Stimulated activated CD8-positive, alpha-beta memory T cell treated with anti-CD3 and anti-CD28 coated beads, Interleukin-4, amount 100 ng/mL, for 1 hour (primary cell): ENCODE measurements around the gene CPLX3.

ENCODE experiments used
- DNase-seq, 2 donors: peaks; one replicate each; pipeline ENCODE4 v3.0.0-alpha.2; 2020; ENCODE audit warnings: low read depth in 2 of 2, low spot score in 1 of 2

Gene CPLX3

DNA sequence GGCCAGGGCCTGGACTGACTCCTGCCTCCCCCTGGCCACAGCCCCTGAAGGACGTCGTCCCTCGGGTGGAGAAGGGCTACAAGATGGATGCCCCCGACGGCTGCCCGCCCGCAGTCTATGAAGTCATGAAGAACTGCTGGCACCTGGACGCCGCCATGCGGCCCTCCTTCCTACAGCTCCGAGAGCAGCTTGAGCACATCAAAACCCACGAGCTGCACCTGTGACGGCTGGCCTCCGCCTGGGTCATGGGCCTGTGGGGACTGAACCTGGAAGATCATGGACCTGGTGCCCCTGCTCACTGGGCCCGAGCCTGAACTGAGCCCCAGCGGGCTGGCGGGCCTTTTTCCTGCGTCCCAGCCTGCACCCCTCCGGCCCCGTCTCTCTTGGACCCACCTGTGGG, 24.1 kb upstream of the CPLX3 start:
- DNase-seq: no peak

DNA sequence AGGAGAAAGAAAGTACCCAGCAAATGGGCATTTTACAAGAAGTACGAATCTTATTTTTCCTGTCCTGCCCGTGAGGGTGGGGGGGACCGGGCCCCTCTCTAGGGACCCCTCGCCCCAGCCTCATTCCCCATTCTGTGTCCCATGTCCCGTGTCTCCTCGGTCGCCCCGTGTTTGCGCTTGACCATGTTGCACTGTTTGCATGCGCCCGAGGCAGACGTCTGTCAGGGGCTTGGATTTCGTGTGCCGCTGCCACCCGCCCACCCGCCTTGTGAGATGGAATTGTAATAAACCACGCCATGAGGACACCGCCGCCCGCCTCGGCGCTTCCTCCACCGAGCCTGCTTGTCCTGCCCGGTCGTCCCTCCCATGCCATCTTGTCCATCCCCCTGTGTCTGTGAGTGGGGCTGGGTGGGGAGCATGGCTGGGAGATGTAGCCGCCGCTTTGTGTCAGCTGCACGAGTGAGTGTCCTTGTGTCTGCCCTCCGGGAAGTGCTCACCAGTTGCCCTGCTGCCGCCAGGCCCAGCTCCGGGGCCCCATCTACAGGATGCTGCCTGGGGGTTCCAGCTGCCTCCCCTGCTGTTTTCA, 23.5 kb upstream of the CPLX3 start:
- no peak for DNase-seq

DNA sequence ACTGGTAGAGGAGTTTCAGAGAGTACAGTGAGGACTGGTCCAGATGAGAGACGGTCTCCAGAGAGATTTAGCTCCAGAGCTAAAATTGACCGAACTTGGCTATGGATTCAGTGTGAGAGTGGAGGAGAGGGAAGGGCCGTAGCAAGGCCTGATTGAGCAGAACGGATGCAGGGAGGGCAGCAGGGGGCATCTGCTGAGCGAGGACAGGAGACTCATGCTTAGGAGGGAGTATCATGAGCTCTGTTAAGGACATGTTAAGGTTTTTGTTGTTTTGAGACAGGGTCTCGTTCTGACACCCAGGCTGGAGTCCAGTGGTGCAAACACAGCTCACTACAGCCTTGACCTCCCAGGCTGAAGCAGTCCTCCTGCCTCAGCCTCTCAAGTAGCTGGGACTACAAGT, 21.5 kb upstream of the CPLX3 start:
- DNase-seq: no peak

DNA sequence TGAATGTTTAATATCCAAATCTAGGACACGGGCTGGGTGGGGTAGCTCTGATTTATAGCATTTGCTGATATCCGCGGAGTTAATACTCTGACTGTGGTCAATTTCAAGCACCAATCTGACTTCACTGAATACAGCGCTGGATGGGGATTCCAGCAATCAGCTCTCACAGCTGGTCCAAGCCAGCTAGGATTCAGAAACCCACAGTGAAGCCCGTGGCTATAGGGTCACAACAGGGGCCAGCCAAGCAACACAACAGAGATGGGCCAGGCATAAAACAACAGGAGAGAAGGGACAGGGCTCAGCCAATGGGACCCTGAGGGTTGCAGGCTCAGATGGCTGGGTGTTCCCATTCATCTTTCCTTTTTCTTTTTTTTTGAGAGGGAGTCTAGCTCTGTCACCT, 19.1 kb upstream of the CPLX3 start:
- no peak for DNase-seq

DNA sequence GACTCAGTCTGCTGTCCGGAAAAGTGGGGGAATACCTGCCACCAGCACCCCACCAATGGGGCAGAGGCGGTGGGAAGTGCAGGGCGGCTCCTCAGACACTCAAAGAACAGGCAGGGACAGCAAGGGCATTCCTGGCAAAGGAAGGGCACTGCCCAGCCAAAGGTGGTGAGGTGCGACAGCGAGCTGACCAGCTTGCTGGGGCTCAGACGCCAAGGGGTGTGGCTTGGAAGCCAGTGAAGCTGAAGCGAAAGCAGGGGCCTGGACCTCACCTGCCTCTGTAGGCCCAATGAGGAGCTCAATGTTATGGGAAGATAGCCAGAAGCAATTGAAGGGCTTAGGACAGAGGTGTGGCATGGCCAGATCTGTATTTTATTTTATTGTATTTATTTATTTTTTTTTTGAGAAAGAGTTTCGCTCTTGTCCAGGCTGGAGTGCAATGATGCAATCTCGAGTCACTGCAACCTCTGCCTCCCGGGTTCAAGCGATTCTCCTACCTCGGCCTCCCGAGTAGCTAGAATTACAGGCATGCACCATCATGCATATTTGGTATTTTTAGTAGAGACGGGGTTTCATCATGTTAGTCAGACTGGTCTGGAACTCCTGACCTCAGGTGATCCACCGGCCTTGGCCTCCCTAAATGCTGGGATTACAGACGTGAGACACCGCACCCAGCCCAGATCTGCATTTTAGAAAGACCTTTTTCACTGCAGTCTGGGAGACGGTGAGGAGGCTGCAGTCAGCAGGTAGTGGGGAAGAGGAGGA, 18.2 kb upstream of the CPLX3 start:
- no peak for DNase-seq

DNA sequence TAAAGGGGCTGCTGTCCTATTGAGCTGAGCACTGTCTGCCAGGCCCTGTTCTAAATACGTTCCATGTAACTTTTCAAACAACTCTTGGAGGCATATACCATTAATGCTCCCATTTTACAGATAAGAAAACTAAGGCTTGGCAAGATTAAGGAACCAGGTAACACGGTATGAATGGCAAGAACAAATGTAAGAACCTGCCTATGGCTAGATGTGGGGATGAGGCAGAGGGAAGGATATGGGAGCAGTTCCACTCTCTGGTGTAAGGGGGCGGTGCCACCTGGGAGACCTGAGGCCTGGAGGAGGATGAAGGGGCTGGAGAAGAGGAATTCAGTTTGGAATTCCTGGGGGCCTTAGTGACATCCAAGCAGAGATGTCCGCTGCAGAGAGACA, 17.6 kb upstream of the CPLX3 start:
- DNase-seq: no peak

DNA sequence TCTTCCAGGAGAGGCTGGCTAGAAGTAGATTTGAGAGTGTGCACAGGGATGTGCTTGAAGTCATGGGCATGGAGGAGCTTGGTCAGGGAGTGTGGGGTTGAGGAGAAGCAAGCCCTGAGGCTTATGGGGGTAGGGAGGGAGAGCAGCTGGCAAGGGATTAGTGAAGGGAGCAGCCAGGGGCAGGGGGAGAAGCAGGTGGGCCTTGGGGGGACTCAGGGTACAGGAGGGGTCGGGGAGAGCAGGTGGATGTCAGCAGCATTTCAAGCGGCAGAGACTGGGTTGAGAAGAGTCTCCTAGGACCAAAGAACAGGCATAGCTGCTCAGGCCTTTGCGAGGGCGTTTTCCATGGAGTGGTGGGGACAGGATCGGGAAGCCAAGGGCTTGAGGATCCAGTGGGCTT, 17.2 kb upstream of the CPLX3 start:
- no peak for DNase-seq

DNA sequence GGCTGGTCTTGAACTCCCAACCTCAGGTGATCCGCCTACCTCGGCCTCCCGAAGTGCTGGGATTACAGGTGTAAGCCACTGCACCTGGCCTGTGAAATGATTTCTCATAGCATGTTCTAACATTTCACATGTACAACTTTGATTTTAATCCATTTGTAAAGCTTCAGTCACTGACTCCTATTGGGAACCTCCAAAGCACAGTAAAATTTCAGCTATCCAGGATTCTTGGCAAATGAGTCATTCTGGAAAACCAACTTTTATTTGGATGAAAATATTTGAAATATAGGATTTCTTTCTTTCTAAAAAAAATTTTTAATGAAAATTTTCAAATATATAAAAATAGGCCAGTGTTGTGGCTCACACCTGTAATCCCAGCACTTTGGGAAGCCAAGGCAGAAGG, 16.5 kb upstream of the CPLX3 start:
- no peak for DNase-seq

DNA sequence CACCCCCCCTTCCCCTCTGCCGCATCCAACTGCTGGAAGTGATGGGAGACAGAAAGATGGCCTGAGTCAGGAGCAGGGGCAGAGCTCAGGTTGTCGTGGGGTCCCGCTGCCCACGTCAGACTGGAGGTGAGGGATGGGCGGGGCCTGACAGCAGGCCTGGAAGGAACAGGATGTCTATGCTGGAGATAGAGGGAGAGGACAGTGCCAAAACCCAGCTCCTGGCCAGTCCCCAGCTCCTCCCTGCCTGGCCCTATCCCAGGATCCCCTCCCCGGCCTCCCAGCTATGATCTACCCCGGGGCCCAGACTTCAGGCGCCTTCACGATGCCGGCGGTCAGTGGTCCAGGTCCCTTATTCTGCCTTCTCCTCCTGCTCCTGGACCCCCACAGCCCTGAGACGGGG, 13.9 kb upstream of the CPLX3 start, which contains the start of gene LMAN1L:
TSS of gene LMAN1L (plus strand) at position 303 of the 400 bp plus-strand sequence. CDS start at position 323, 20 bp downstream.
- DNase-seq: no peak

DNA sequence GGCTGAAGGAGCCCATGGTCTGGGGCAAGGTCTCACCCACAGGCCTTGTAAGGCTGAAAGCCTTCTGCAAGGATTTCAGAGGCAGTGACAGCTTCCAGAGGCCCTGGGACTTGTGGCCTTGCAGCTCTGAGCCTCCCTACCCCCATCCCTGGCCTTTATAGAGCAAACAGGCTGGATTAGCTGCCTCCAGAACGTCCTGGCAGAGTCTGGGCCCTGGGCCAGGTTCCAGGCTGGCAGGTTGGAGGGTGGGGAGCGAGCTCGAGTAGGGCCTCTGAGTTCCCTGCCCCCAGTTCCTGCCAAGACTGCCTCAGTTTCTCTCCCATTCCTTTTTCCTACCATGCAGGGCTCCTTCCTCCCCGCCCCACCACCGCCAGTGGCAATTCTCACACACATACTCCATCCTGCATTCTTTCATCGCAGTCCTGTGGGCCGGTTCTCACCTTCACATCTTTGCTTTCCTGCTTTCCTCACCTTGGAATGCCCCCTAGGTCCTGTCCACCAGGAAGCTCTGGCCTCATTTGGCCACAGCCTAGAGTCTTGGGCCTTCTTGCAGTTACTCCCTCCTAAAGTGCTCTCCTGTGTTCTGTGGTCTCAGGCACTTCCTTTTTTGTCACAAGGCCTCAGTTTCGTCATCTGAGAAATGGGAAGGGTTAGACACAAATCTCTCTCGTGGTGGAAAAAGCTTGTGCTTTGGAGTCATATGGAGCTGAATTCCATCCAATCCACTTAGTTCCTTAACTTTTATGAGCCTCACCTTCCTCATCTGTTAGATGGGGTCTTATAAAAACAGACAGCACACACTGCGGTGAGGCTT, 11.1 kb upstream of the CPLX3 start:
- no peak for DNase-seq

DNA sequence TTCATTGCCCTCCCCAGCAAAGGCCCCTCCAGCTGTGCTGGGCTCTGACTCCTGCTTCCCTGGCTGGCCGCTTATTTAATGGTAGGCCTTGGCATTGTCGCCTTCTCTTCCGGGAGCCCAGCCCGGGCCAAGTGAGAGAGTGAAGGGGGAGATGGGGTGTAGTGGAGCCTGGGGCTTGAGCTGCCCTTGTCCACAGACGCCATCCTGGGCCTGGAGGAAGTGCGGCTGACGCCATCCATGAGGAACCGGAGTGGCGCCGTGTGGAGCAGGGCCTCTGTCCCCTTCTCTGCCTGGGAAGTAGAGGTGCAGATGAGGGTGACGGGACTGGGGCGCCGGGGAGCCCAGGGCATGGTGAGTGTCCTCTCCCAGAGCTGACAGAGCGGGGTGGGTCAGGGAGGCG, 10.5 kb upstream of the CPLX3 start:
- DNase-seq: no peak

DNA sequence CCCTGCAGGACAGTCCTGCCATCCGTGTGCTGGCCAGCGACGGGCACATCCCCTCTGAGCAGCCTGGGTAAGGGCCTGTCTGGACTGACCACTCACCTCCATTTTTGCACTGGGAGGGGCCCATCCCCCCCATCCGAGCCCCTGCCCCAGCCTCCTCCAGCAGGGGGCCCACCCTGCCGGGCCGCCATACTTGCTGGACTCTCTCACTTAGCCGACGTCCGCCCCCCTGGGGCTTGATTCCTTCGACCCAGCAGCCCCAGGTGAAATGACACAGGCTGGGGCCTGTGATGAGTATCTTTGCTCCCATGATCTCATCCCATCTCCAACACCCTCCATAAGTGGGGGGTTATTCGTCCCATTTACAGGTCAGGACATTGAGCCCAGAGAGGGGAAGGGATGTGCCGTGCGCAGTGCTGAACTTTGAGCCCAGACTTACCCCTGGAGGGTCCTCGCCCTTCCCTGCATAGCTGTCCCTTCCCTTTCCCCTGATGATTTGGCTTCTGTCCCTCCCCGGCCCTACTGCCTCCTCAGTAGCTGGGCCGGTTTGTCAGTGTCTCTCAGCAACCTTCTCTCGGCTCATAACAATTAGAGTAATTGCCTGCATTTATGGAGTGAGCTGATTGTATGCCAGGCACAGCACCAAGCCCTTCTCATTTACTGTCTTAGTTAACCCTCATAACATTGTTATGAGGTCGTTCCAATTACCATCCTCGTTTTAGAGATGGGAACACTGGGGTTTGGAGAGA, 9.6 kb upstream of the CPLX3 start:
- DNase-seq: no peak

DNA sequence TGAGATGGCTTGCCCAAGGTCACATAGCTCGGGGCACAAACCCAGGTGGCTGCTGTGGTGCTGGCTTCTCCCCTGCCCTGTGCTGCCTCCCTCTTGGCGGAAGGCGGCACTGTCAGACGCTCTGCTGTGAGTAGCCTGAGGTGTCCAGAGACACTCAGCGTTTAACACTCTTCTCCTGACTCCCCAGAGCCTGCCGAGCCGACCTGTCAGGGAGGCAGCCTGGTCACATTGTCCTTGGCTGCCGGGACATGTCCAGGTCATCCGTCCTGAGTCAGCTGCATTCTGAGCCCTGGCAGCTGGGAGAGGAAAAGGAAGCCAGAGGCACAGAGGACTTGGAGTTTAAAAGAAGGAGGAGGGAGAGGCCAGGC, 9.1 kb upstream of the CPLX3 start:
- no peak for DNase-seq

DNA sequence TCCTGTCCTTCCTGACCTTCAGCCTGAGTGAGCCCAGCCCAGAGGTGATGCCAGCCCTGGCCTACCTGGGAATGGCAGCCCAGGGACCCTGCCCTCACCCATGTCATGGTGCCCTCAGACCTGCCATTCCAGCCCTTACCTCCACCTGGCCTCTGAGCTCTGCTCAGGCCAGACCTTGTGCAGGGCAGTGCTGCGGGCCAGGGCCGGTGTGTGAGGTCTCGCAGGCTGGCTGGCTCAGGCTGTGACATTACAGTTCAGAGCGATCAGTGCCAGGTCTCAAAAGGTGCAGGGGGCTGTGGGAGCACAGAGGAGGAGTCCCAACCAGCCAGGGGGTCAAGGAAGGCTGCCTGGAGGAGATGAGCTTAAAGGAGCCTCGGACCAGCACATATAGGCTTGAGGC, 6.4 kb upstream of the CPLX3 start:
- no peak for DNase-seq

DNA sequence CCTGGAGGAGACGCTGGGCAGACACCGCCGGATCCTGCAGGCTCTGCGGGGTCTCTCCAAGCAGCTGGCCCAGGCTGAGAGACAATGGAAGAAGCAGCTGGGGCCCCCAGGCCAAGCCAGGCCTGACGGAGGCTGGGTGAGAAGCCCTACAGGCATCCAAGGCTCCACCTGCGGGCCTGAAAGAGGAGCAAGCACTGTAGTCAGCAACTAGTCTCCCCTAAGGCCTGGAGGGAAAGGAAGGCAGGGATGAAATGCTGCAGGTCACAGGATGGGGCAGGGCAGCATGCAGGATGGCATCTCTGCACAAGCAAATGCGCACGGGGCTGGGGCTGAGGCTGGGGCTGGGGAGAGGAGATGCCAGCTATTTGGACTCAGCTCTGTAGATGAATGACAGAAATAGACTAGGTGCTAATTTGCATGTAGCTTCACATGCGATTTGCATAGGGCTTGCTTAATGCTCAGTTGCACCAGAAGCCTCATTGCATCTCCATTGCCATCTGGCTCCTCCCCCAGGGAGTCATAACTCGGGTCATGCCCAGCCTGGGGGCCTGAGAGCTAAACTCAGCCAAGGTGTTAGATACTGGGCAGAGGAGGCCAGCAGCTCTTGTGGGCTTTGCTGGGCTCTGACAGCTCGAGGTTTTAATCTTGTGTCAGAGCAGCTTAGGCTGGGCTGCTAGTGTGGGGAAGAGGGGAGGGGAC, 5.2 kb upstream of the CPLX3 start:
- DNase-seq: no peak

DNA sequence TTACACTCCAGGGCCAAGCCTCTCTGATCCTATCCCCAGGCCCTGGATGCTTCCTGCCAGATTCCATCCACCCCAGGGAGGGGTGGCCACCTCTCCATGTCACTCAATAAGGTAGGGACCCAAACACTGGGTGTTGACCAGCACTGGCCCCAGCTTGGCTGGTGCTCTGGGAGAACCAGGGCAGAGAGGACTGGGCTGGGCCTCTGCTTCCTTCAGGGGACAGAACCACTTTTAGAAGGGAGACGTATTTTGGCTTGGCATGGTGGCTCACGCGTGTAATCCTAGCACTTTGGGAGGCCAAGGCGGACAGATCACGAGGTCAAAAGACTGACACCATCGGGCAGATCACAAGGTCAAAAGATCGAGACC, 4.7 kb upstream of the CPLX3 start:
- DNase-seq: no peak

DNA sequence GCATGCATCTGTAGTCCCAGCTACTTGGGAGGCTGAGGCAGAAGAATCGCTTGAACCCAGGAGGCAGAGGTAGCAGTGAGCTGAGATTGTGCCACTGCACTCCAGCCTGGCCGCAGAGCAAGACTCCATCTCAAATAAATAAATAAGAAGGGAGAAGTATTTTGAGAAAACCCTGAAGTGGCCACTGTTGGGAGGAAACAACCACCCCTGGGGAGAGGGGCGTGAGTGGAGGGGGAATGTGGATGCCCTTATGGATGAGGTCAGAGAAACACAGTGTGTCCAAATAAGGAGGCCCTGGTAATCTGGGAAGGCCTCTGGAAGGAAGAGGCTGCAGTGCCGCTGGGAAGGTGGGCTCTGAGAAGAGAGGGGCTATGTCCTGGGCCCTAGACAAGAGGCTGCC, 4.2 kb upstream of the CPLX3 start:
- no peak for DNase-seq

DNA sequence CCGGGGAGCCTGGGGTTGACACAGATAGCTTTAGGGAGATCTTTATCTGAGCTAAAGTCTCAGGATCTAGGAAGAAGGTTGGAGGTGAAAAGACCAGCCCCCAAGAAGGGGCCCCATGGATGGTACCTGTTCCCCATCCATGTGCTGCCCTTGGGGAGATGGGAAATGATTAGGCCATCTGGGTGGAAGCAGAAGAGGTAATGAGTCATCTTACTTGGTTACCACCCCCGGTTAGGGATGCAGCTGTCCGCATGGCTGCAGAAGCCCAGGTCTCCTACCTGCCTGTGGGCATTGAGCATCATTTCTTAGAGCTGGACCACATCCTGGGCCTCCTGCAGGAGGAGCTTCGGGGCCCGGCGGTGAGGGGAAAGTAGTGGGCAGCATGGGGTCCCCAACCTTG, 3.1 kb upstream of the CPLX3 start:
- no peak for DNase-seq

DNA sequence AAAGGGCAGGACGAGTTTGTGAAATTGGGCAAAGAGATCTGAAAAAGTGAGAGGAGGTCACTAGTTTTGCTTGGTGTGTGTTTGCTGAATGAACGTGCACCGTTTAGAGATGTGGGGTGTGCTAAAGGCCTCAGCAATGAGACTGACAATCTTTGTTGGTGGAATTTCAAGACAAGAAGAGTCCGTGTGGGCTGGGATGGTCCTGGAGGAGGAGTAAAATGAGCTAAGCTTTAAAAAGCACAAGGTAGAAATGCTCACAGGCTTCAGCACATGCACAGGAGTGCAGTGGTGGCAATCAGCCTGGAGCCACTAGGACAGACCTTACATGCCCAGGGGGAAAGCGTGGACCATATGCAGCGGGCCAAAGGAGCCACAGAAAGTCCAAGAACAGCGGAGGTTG, 1.5 kb upstream of the CPLX3 start:
- no peak for DNase-seq

DNA sequence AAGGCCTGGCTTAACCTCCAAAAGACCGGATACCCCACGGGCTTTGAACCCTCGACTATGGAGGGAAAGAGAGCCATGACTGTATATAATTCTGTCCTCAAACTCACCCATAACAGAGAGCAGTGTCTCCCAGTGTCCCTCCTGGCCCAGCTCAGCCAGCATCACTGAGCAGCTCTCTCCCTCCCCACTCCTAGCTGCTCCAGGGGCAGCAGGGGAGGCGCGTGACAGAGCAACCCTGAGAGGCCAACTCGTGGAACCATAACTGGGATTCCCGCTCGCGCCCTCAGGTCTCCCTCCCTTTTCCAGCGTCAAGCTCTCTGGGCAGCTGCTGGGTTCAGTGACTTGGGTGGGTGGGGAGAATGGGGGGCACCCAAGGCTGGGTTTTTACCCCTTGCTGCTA, 561 bp upstream of the CPLX3 start:
- no peak for DNase-seq

DNA sequence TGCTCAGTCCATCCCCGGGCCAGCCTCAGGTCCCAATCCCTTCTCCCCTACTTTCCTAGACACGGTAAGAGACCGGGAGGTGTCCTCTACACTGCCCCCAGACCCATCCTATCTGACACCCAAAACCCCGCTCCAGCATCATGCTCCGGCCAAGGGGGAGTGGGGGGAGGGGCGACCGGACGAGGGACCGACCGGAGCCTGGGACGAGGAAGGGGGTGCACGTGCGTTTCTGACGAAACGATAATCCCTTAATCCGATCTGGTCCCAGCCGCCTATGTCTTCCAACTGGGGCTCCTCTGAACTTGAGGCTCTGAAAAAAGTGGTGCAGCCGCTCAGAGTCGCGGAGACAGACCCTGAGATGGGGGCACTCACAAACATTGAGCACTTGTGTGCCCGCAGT, 494 bp downstream of the CPLX3 start:
- no peak for DNase-seq
